NCI-H1092 treated with DMSO at 0.1 percent for 48 hours (cell line): Measurements from ENCODE around the gene CDH26.

Source experiments
- DNase-seq: peaks from one replicate; lab custom pipeline; 2025; lab: John Stamatoyannopoulos, UW

Gene CDH26

GRCh38 chr20:60063739-60064380 lies 105.6 kb downstream of the CDH26 start:
- DNase-seq: no peak
